CMK (cell line): ENCODE results near the gene C19orf53.

Source experiments
- DNase-seq: peaks from one replicate; pipeline ENCODE4 v3.0.0-alpha.2; 2010; ENCODE audit warnings: low read depth

Gene C19orf53

GRCh38 chr19:13796301-13797057 lies 22.2 kb downstream of the C19orf53 start:
- DNase-seq, result no peak

- no peak for DNase-seq
Measured at GRCh38 chr19:13797058-13797440, 22.8 kb downstream of the C19orf53 start.

DNA sequence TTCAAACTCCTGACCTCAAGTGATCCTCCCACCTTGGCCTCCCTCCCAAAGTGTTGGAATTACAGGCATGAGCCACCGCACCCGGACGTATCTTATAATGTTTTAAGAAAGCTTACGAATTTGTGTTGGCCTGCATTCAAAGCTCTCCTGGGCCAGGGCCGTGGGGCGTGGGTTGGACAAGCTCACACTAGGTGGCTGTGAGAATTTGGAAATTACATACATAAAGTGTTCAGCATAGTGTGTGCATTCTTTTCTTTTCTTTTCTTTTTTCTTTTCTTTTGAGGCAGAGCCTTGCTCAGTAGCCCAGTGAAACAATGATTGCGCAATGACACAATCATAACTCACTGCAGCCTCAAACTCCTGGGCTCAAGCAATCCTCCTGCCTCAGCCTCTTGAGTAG lies 23.6 kb downstream of the C19orf53 start:
- no peak for DNase-seq

DNA sequence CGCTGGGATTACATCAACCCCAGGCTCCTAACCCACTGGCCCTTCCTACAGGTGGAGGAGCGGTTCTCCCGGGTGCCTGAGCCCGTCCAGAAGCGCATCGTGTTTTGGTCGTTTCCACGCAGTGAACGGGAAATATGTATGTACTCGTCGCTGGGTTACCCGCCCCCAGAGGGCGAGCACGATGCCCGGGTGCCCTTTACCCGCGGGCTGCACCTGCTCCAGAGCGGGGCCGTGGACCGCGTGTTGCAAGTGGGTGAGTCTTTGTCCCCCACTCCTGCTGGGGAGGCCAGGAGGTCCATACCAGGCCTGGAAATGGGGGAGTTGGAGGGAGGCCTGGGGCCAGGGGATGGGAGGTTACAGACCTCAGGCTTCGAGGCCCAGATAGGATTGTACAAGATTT lies 25.4 kb downstream of the C19orf53 start:
- DNase-seq, result no peak

DNA sequence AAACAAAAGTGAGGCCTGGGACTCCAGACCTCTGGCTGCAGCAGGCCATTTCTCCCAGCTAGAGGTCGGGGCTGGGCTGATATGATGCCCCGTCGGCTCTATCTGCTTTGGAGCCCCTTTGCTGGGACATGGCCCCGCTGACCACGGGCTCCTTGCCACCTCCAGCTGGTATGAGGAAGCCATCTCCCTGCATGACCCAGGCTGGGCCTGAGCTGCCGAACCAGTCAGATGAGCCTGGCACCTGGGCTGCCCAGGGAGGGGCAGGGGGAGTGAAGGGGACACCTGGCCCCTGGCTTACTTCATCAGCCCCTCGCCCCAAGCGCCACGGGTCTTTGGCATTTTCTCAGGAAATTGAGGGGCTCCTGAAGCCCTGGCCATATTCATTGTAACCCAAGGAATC lies 28.8 kb downstream of the C19orf53 start:
- DNase-seq, result no peak

- DNase-seq, result no peak
Measured at GRCh38 chr19:13804830-13805683, 30.8 kb downstream of the C19orf53 start.

DNA sequence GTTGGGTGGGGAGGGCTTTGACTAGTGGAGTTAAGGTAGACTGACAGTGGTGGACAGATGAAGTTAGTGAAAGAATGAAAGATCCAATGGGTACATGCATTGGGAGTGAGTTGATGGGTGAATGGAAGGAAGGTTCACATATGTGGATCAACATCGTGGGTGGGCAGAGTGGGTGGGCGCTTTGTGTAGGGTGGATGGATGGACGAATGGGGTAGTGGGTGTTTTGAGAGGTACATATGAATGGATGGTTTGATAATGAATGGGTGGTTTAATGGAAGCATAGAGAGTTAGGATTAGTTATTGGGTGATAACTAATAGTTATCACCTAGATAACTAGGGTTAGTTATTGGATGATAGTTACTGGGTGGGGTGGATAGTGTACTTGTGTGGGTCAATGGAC lies 32.5 kb downstream of the C19orf53 start:
- DNase-seq, result no peak

DNA sequence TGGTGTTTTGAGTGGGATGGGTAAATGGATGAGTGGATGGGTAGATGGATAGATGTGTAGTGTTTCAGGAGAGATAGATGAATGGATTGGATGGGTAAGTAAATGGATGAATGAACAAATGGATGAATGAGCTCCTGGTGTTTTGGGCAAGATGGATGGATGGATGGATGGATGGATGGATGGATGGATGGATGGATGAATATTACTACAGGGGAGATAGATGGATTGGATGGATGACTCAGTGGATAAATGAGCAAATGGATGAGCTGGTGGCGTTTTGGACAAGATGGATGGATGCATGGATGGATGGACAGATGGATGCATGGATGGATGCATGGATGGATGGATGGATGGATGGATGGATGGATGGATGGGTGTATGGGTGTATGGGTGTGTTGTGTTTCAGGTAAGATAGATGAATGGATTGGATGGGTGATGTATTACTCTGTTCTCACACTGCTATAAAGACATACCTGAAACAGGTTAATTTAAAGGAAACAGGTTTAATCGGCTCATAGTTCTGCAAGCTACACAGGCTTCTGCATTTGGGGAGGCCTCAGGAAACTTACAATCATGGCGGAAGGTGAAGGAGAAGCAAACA lies 33.3 kb downstream of the C19orf53 start:
- DNase-seq, result no peak

GRCh38 chr19:13808856-13809255 lies 34.6 kb downstream of the C19orf53 start:
- no peak for DNase-seq

GRCh38 chr19:13812544-13812943 lies 38.3 kb downstream of the C19orf53 start:
- DNase-seq, result no peak

DNA sequence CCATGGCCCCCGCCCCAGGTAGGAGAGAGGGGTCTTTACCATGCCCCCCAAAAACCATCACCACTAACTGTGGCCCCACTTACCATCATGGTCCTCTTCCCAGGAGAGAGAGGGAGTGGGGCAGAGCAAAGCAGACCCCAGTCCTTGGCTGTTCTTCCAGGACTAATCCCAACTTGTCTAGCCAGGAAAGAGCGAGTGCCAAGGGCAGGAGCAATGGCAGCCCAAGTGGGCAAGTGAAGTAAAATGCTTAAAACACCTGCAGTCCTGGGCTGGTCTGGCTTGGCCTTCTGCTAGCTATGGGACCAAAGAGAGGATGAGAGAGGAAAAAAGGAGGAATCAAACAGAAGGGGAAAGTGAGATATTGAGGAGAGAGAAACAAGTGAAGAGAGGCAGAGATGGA lies 38.9 kb downstream of the C19orf53 start:
- no peak for DNase-seq

GRCh38 chr19:13814550-13814949 lies 40.3 kb downstream of the C19orf53 start:
- no peak for DNase-seq

DNA sequence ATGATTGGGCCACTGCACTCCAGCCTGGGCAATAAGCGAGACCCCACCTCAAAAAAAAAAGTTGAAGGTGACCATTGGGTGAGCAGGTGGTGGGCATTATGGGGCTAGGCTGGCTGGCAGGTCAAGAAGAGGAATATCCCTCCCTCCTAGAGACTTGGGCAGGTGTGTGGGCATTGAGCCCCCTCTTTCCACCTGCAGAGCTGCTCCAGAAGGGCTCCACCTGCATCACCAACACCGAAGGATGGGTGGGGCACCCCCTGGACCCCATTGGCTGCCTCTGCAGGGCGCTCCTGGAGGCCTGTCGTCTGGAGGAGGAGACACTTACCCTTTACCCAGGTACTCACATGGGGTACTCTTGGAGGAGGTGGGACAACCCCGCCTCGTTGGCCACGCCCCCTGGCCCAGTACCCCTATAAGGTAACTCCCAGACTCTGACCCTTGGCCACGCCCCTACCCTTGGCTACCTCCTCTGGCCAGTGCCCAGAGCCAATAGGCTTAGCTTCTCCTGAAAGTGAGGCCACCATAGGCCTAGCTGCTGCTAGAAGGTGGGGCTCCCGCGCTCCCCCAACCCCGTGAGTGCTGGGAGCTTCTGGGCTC lies 42.9 kb downstream of the C19orf53 start:
- no peak for DNase-seq

DNA sequence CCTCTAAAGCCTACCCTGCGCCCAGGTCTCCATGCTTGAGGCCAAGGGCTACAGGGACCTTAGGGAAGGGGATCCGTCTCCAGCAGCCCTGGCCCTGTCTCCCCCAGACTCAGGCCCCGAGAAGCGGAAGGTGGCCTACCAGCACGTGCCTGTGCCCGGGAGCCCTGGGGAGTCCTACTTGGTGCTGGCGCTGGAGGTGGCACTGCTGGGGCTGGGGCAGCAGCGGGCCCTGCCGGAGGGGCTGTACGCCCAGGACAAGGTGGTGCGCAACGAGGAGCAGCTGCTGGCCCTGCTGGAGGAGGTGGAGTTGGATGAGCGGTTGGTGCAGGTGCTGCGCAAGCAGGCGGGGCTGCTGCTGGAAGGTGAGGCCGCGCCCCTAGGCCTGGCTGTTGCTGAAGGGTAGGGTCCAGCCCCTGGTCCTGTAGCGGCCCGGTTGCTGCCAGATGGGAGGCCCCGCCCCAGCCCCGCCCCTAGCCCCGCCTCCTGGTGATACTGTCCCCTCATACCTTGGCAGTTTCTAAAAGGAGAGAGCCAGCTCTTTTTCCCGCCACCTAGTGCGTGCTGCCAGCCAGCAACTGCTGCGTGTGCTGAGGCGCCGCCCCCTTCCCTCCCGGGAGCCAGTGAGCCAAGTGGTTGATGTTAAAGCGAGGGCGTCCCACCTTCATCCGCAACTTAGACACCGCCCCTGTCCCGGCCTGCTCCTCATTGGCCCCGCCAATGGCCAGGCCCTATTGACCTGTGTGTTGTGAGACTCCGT lies 43.5 kb downstream of the C19orf53 start:
- no peak for DNase-seq

DNA sequence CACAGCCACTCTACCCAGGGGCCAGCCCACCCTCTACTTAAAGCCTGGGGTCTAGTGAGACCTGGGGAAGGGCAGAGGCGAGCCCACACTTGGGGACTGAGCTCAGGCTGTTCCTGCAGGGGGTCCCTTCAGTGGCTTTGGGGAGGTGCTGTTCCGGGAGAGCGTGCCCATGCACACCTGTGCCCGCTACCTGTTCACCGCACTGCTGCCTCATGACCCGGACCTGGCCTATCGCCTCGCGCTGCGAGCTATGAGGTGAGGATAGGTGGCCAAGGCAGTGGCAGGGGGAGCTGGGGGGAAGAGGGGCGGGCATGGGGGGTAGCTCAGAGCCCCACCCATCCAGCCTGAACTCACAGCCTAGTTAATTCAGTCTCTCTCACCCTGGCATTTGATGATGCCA lies 45.0 kb downstream of the C19orf53 start:
- DNase-seq, result no peak

- no peak for DNase-seq
Measured at GRCh38 chr19:13821292-13821691, 47.0 kb downstream of the C19orf53 start.

GRCh38 chr19:13823256-13823655 lies 49.0 kb downstream of the C19orf53 start:
- DNase-seq, result no peak

DNA sequence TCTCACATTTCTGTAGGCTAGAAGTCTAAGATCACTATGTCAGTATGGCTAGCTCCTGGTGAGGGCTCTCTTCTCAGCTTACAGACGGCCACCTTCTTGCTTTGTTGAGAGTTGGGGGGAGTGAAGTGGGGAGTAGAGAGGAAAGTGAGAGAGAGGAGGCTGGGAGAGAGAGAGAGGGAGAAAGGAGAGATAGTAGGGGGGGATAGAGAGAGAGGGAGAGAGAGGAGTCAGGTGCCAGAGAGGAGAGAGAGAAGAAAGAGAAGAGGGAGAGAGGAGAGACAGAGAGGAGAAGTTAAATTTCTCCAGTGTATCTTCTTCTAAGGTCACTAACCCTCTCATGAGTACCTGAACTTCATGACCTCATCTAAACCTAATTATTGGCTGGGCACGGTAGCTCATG lies 49.6 kb downstream of the C19orf53 start:
- DNase-seq, result no peak

DNA sequence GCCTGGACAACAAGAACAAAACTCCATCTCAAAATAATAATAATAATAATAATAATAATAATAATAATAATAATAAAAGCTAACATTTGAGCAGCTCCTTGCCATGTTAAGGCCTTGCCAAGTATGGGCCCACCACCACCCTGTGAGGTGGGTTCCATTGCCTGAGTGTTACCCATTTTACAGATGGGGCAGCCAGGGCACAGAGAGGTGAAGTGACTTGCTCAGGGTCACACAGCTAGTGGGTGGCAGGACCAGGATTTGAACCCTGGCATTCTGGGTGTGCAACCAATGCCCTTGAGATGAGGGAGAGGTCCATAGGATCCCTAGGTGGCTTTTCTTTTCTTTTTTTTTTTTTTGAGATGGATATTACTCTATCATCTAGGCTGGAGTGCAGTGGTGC lies 50.4 kb downstream of the C19orf53 start:
- DNase-seq, result no peak

GRCh38 chr19:13825489-13826441 lies 51.5 kb downstream of the C19orf53 start:
- no peak for DNase-seq
